HG02973 (cell line): ENCODE measurements around the gene HIVEP2.

Source experiments
- ATAC-seq: cut with Tn5 transposase; IDR thresholded peaks from one replicate; pipeline ENCODE4 v1.9.1; 2021; ENCODE audit warnings: moderate library complexity; ENCODE audit not compliant: unreplicated experiment

Gene HIVEP2

DNA sequence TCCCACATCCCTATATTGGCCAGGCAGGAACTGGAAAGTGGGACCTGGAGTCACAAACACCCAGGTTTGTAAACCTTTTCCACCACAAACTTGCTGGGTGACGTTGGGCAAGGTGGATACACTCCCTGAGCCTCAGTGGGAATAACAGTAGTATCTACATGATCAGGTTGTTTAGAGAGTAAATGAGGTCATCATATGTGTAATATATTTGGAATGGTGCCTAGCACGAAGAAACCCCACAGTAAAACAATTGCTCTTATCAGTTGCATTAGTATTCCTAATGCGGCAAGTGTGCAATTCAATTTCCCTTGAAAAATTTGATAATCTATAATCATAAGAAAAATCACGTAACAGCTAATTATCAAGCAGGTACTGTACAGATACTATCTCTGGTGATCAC, 51.9 kb downstream of the HIVEP2 start:
- no peak for ATAC-seq

DNA sequence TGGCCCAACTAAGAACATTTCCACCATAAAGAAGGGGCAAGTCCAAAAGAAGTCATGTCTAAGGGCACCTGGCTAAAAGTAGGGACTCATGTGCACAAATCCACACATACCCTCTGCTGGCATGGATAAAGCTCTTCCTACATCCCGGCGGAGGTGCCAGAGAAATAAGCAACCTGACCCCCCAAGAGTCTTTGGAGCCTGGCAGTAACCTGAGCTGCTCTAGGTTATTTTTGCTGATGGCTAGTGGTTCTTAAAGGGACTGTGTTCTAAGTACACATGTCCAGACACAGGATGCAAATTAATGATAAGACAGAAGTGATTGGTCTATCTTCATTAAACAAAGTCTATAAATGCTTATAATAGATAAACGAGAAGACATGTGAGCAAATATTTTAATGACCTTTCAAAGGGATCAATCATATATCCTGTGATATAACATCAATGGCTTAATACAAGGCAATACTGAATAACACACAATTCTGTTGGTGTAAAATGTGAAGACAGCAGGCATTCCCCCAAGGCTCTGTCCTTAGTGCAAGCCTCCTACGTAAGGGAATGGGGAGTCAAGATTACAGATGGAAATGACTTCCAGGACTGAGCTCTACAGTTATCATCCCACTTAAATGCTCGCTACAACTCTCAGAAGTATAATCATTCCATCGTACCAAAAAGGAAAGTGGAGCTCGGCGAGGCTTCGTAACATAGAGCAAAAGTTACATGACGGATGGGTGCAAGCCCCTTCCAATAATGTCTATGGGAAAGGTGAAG, 52.5 kb downstream of the HIVEP2 start:
- no peak for ATAC-seq

DNA sequence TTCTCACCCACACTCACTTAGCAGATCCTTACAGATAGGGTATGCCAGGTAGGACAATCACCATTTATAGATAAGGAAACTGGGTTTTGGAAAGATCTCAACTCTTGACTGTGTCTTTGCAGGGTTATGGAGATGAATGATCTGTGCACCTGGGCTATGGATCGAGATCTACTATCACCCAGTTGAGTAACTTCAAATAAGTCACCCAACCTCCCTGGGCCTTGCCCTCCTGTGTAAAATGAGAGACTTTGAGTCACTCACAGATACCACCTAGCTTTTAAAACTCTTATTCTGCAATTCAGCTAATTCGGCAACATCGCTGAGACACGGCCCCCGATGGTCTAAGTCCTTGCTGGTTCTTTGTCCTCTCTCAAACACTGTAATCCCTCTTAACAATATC, 53.5 kb downstream of the HIVEP2 start:
- no peak for ATAC-seq

DNA sequence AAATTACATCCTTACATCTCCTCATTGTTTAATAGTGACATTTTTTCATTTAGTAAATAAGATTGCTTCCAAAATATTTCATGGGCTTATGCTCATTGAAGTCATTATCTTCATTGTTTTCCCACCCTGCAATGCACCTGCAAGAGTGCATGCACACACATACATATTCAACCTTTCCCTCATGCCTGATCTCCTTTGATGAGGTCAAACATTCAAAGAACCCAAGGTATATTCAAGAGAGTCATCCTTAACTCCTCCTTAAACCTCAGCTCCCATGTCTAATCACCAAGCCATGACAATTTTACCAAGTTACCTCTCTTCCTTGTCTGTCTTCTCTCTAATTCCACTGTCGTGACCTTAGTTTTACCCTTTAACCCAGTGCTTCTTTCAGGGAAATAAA, 56.5 kb downstream of the HIVEP2 start:
- no peak for ATAC-seq

DNA sequence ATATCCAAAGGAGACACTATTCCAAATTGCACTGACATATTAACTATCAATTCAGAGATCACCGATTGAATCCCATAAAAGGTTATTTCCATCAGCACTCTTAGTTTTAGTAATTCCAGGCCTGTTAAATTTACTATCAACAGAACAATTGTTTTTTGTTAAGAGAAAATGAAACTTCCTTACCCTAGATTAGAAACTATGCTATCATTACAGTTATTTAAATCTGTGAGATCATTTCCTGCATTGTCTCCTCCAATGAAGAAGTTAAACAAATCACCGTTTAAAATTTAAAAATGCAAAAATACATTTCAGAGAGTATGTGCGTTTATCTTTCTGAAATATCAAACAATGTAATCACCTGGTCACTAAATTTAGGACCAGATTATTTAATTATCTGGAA, 57.5 kb downstream of the HIVEP2 start:
- no peak for ATAC-seq

DNA sequence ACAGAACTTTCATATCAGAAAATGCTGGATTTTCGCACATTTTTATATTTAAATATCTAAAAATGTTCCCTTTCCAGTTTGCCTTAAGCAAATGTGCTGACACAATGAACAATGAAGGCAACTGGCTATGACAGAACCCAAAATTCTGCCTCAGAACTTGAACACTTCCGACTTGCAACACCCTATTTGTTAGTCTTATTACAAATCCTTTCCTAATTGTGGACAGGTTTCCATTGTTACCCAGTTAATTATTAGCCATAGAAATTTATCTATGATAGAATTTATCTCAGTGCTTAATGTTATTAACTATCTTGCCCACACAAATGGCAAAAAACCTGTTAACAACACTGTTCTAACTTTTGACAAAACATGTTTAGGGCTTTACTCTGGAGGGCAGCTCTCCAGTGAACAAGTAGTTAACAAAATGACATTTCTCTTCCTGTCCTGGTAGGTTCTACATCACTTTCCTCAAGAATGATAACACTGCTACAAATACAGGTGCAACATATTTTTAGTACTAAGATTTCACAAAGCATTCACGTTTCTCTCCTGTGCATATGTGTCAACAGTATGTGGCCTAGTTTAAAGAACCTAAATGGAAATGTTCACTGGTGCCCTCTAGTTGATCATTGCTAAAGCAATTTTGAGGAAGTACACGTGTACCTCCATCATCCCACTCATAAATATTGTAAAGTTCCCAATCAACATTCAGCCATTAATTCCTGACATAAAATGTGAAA, 58.4 kb downstream of the HIVEP2 start:
- peak; percentile 78 for ATAC-seq

DNA sequence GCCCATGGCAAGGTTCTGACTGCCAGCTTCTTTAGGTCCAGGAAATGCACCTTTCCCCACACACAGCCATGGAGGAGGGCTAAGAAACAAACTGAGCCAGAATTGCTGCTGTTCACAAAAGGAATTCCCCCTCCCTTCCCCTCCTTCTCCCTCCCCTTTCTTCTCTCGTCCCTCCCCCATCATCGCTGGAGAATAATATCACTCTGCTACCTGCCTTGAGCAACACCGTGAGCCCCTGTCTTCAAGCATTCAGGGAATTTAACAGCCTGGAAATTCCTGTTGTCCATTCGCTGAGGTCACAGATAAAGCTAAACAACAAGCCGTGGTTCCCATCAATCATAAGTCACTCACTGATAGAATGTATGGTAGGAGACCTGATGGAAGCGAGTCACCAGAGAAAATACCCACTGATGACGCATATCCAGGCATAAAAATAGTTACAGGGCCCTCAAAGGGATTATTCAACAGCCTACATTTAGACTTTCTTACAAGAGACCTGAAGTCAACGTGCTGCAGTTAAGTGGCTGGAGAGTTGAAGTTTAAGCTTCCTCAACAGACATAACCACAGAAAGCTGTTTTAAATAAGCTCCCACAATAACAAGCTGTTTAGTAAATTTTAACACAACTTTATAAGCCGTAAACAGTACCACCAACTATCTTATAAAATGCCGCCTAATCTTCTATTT, 59.7 kb downstream of the HIVEP2 start:
- ATAC-seq = peak; percentile 67

DNA sequence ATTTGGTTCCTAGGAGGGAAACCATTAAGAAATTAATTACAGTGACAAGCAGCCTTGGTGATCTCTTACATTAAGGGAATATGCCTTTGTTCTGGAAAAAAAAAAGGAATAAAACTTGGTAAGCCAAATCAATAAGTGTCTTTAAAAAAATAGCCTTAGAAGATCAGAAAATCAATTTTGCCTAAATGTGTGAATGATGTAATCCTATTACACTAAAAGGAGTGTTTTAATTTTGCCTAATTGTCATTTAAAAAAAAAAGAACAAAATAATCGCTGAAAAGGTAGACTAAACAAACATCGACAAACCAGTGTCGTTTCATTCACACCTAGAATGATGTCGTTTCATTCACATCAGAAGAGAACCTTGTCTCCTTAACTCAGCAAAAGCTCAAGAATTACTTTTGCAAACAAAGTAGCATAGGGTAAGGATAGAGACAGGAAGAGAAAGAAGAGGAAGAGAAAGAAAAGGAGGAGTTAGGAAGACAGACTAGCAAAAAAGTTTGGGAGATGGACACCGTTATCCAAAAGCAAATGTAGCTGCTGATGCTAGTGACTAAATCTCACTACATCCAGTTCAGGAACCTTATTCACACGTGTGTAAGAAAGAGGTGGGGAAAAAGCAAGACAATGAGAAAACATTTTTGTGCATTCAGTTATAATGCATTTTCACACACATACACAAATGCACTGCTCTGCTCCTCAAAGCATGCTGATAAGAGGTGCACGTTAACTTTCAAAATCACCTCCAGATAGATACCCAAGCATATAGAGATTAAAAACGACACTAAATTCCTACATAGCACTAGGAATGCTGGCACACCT, 60.6 kb downstream of the HIVEP2 start:
- no peak for ATAC-seq

DNA sequence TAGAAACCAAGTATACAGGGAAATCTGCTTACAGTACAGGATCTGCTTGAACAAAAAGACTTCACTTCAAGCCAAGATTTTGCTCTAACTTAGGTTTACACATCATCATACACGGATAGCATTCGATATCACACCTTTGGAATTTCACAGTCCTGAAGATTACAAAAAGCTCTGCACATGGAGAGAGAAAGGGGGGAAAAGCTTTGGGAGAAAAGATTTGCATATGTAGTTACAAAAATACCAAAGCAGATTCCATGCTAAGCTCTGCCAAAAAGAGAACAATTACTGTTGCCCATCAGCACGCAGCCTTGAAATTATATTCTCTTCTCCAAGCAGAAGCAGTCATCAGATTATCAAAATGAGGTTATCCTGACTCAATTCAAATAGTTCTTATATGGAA, 62.0 kb downstream of the HIVEP2 start:
- ATAC-seq = no peak

DNA sequence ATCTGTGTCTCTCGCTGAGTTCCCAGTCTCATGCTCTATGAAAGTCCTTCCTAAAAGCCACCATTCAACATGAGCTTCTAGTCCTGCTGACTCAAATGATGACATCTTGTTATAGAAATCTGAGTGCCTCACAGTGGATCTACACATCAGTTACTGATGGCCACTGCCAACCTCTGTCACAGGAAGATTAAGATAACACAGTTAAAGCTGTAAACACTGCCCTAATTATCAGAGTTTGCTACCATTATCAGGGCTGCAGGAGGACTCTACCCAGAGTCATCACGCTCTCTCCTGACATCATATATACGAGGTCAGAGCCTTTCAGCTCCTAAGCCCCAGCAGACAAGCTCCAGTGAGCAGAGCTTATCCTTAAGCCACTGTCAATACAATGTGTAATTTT, 63.2 kb downstream of the HIVEP2 start:
- ATAC-seq = no peak

DNA sequence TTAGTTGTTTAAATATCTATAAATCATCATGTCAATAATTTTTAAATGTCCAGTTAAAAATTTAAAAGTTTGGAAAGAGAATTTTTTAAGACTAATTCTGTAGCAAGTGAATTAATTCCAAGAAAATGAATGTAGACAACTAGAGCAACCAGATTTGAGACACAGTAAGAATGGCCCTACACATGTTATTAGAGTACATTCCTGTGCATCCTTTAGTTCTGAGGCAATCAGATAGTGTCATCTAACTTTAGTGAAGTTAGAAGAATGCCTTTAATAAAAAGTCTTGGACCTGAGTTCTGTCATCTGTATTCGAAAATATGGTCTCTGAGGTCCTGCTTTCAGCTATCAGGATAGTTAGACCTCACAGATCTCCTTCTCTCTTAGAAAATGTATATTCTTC, 63.7 kb downstream of the HIVEP2 start:
- ATAC-seq = no peak

DNA sequence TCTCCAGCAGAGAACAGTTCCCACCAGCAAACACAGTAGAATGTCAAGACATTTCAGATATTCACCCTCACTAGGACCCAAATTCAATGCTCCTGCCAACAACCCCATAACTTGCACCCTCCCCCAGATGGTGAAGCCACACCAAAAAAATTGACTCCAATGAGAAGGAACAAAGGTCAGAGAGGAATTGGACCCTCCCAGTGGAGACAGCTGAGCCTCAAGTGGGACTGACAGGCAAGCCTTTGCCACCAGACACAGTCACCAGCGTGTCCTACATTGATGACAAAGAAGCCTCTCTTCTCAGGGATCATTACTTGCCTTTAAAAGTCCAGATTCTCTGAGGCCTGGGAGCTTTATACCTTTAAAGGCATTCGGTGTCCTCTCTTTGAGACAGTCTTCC, 64.8 kb downstream of the HIVEP2 start:
- ATAC-seq = no peak

DNA sequence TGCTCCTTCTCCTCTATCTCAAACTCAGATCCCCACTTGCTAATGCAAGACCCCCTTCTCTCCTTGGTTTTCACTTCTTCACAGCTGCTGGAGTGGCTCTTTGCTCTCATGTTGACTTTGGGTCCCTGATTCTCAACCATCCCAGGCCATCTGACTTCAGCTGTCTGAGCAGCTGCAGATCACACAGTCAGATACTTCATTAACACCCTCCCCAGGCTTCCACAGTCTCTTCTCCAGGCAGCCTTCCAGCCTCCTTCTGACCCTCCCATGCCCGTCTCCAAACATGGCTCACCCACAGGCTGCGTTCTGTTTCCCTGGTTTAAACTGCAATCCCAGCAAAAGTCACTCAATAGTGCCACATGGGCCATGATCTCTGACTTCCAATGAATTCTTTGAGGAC, 65.4 kb downstream of the HIVEP2 start:
- no peak for ATAC-seq

DNA sequence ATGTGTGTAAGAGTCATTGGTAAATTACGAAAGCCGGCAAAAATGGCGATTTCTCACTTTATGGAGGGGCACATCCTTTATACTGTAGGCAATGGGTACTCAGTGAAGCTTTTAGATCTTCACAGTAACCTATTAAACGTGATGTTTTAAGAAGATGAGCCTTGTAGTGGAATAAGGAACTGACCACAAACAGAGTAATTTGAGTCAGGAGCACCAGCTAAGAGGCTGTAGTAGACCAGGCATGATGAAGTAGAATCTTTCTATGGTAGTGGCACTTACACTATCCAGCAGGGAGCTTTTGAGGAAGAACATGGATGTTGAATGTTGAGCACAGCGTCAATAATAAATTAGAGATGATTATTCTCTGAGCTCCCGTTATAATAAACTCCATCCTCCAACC, 65.9 kb downstream of the HIVEP2 start:
- ATAC-seq = no peak

DNA sequence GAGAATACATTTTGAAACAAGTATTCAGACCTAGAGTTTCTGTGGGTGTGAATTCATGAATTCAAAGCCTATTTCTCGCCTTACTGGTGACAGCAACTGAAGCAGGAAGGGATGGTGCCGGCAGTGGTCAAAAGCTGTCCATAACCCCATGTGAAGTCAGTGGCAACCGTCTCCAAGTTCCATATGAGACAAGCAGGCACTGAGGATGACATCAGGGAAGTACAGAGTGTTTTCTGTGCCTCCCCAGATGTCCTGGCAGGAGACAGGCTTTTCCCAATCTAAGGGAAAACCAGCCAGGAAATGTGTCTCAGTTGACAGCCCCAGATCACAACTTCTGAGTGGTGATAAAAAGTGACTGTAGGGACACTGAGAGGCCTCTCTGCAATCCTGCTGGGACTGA, 66.6 kb downstream of the HIVEP2 start:
- ATAC-seq = no peak

DNA sequence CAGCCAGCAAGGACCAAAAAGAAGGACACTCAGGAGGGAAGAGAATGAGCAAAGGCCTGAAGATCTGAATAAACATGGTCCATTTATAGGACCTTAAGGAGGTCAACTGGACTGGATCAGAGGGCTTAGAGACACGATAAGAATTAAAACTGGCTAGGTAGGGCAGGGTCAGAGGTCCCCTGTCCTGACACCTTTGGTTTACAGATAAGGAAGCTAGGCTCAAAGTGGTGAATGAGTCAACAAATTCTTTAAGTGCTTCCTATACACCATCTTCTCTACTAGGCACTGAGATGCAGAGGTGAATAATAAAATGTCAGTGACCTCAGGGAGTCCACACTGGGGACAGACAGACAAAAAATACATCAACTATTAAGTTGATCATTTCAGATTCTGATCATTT, 70.3 kb downstream of the HIVEP2 start:
- no peak for ATAC-seq

DNA sequence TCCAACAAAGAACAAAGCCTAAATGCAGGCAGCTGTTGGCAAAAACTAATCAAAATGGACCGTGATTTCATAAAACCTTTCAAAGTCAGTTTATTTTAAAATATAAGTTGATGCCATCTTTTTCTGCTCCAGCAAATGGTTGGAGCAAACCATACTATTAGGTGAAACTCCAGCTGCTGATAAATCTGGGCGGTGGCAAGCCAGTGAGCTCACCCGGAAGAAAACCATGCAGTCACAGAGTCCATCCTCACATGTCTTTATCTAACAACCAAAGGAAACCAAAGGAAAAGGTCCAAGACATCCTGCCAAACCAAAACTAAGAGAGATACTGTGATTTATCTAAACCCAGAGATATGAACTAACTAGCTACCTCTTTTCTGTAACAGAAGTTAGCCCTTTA, 72.6 kb downstream of the HIVEP2 start:
- ATAC-seq = no peak

DNA sequence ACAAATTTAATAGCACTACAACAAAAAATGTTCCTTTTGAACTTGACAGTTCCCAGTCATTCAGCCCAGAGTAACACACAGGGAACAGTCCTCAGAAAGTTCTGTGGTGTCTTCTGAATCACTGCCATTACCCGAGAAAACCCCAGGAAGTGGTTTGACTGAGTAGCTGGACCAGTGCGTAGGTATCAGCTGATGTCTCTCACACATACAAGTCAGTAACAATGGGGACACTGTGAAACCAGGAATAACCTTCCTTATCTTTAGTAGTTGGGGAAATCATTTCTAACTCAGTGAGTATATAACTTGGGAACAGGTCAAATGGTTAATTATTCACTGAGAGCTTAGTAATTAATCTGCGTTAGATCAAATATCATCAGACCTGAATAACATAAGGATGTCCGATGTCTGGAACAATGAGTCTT, 73.1 kb downstream of the HIVEP2 start:
- ATAC-seq = peak; percentile 91

DNA sequence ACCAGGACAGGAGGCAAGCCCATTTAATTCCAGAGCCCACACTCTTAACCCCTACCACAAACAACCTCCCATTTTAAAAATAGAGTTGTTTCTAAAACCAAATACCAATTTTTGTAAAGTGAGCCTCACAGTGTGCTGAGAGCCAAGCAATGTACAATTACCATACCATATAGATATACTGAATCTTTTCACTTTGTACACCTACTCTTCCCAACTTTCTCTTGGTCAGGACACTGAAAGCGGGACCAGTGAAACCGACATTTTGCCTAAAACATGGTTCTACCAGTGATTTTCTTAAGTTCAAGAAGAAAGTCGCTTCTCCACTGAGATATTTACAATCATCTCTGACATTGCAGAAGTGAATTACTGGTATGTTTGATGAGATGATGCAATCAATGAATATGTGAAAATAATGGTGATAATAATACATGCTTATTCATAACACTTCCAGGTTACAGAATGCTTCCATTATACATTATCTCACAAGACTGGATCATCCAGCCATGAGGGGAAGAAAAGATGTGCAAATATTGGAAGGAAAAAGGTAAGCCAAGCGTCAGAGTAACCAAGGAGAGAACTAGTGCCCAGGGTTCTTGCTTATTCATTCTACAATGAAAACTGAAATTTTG, 74.1 kb downstream of the HIVEP2 start:
- ATAC-seq = no peak

DNA sequence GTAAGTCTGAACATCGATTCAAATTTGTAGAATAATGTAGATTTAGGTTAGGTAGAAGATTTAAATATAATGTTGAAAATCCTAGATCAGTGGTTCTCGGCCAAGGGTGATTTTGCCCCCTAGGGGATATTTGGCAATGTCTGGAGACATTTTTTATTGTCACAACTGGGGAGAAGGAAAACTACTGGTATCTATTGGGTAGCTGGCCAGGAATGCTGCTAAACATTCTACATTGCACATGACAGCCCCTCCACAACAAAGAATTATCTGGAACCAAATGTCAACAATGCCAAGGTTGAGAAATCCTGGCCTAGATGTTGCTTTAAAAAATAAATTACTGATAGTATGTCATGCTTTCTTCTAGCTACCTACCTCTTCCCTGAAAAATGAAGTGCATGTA, 76.1 kb downstream of the HIVEP2 start:
- ATAC-seq = no peak
